Vagina (tissue), 2 donors: ENCODE results near the gene CDC25A.

ENCODE experiments used
- POLR2A ChIP-seq, 2 donors: fragments of 450-650 bp; IDR thresholded peaks; one replicate each; pipeline ENCODE4 v1.6.1; 2017; ENCODE audit warnings: antibody characterized with exemption in 2 of 2, mild to moderate bottlenecking in 2 of 2, moderate library complexity in 2 of 2
- TF ChIP-seq, protein P1 (sequence below), 3 experiments: fragments of 450-650 bp in 2 of 3; fragments of 200-600 bp in 1 of 3; sonication (generic) in 1 of 3; IDR thresholded peaks; one replicate each; pipeline ENCODE4 v1.5.1; 2017 to 2019; ENCODE audit warnings: antibody characterized with exemption in 3 of 3, mild to moderate bottlenecking in 2 of 3, moderate library complexity in 2 of 3

DNA sequence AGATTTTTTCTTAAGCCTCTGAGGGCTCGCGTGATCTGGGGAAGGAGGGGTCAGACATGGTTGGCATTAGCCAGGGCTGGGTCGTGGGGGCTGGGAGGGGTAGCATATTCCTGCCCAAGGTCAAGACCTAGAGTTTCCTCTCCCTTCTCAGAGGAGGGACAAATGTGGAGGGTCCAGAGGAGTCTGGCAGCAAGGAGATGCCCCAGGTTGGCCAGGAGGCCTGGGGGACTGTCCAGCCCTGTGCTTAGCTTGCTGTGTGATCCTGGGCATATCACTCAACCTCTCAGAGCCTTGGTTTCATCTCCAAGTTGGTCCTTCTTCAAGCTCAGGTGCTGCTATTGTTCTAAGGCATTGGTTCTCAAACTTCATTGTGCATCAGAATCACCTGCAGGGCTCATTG, 26.0 kb upstream of the CDC25A start:
- TF ChIP-seq POLR2A (IDR thresholded peaks at IDR 0.05), result no peak
- TF ChIP-seq, protein P1, sequence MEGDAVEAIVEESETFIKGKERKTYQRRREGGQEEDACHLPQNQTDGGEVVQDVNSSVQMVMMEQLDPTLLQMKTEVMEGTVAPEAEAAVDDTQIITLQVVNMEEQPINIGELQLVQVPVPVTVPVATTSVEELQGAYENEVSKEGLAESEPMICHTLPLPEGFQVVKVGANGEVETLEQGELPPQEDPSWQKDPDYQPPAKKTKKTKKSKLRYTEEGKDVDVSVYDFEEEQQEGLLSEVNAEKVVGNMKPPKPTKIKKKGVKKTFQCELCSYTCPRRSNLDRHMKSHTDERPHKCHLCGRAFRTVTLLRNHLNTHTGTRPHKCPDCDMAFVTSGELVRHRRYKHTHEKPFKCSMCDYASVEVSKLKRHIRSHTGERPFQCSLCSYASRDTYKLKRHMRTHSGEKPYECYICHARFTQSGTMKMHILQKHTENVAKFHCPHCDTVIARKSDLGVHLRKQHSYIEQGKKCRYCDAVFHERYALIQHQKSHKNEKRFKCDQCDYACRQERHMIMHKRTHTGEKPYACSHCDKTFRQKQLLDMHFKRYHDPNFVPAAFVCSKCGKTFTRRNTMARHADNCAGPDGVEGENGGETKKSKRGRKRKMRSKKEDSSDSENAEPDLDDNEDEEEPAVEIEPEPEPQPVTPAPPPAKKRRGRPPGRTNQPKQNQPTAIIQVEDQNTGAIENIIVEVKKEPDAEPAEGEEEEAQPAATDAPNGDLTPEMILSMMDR (IDR thresholded peaks at IDR 0.05), result no peak
